HG02840 (cell line): ENCODE measurements around the gene ECEL1.
"Not testable (repeated sequence)": the region's sequence is repeated elsewhere in the genome, so short reads cannot be mapped to it uniquely, and the experiment has no call there.

Experiments
- ATAC-seq: cut with Tn5 transposase; IDR thresholded peaks from one replicate; pipeline ENCODE4 v1.9.1; 2021; ENCODE audit warnings: mild to moderate bottlenecking, moderate library complexity, moderate number of reproducible peaks; ENCODE audit not compliant: unreplicated experiment, low FRiP score

The ECEL1 gene

DNA sequence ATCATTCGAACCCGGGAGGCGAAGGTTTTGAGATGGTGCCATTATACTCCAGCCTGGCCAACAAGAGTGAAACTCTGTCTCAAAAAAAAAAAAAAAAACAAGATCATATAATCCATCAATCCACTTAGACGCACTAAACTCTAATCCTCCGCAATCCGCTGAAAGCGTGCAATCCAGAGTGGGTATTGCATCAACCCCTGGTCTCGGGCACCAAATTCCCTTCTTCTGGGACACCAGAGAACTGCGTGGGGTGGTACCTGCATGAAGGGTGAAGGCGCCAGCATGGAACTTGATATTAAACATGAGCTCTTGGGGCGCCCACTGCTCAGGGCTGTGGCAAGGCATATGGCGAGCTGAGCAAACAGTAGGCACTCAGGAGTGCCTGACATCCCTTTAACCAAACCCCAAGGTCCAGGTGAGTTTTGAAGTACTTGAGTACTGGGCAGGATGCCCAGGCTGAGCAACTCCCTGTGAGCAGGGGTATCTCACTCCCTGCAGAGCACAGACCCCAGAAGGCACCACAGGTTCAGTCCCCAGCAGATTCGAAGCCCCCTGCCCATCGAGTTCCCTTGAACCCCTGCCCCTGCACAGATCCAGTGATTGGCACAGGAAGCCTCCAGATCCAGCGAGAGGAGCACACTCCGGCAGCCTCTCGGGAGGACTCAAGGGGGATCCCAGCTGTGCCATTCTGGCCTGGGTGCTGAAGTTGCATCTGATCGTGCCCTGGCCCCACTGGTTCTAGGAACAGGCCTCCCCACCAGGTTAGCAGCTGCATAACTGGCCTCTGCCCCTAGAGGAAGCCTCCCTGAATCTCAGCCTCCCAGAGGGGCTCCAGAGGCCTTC, 23.7 kb downstream of the ECEL1 start:
- no peak for ATAC-seq

DNA sequence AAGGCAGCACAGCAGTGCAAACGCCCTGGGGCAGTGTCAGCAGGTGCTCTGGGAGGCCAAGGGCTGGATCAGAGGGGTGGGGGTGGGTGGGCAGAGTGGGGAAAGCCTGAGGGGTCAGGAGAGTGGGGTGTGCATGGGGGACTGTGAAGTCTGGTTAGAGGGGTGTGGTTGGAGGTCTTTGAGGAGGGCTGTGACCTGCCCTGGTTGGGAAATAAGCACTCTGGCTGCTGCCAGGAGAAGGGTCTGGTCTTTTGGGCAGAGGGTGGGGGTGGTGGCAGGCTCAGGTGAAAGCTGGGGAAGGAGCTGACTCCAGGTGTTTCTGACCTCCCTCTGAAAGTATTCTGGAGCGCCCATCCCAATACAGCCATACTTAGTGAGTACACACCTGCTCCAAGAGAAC, 27.5 kb downstream of the ECEL1 start:
- ATAC-seq: no peak

DNA sequence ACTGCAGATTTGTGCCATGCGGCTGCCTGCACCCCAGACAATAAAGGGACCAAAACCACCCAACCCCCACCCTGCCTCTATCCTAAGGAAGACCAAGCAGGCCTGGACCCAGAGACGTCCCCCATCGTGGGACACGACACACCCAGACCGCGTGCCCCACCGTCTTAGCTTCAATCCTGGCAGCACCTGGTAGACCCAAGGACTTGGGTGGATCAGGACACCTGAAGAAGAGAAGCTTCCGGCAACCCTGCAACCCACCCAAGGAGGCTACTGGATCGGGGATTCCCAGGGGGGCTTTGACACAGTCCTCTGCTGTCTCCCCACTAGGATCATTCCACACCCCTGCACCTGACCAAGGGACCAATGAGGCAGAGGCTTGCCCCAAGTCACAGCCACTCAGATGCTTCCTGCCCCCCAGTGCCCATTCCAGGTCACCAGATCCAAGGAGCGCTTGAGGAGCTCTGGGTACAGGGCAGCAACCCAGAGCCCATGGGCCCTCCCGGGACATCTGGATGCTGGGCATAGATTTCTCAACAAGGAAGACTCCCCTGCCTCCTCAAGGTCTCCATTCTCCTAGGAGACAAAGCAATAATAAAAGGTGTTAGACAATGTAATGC, 28.1 kb downstream of the ECEL1 start:
- ATAC-seq: no peak

DNA sequence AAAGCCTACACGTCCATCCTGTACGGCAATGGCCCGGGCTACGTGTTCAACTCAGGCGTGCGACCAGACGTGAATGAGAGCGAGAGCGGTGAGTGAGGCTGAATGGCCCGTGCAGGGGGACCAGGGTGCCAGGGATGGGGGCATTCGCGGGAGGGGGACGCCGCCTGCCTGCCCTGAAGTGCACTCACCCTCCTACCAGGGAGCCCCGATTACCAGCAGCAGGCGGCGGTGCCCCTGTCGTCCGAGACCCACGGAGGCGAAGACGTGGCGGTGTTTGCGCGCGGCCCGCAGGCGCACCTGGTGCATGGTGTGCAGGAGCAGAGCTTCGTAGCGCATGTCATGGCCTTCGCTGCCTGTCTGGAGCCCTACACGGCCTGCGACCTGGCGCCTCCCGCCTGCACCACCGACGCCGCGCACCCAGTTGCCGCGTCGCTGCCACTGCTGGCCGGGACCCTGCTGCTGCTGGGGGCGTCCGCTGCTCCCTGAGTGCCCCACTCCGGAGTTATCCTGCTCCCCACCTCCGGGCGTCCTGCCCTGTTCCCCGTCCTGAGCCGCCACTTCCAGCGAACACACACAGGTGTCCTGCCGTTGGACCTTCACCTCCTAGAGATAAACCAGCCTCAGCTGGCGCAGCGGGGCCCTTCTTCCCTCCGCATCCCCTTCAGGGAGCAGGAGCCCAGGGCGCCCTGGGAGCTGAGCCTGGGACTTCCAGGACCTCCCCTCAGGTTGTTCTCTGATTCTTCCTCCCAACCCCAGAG, 28.8 kb downstream of the ECEL1 start:
- ATAC-seq: no peak

DNA sequence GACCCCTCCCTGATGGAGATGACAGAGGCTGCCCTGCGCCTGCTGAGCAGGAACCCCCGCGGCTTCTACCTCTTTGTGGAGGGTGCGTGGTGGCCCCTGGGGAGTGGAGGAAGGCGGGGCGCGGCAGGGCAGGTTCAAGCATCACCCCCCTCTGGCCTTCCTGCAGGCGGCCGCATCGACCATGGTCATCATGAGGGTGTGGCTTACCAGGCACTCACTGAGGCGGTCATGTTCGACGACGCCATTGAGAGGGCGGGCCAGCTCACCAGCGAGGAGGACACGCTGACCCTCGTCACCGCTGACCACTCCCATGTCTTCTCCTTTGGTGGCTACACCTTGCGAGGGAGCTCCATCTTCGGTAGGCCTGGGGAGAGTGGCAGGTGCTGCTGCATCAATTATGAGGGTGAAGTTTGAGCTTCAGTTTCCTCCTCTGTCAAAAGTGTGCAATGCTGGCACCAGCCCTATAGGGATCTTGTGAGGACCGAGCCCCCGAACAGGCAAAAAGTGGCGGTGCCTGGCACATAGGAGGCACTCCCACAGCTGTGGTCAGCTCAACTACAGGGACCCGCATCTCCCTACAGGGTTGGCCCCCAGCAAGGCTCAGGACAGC, 29.5 kb downstream of the ECEL1 start:
- ATAC-seq: no peak

DNA sequence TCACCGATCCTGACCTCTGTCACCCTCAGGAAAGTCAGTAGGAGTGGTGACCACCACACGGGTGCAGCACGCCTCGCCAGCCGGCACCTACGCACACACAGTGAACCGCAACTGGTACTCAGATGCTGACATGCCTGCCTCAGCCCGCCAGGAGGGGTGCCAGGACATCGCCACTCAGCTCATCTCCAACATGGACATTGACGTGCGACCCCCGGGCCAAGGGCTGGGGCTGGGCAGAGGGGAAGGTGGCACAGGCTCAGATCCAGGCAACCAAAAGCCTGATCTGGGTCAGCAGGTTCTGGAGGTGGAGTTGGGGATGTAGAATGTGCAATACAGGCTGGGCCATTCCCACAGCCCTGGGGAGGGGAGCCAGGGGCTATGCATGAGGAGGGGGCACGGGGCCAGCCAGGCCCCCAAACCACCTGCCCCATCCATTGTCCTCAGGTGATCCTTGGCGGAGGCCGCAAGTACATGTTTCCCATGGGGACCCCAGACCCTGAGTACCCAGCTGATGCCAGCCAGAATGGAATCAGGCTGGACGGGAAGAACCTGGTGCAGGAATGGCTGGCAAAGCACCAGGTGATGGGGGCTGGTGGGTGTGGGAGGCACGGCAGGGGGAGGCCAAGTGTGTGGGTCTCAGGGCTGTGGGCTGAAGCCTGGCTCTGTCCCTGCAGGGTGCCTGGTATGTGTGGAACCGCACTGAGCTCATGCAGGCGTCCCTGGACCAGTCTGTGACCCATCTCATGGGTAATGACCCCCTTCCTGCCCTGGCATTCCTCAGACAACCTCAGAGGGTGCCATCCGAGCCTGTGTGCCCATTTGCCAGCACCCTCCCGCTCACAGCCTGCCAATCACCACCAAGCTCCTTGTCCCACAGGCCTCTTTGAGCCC, 30.3 kb downstream of the ECEL1 start:
- ATAC-seq: no peak

DNA sequence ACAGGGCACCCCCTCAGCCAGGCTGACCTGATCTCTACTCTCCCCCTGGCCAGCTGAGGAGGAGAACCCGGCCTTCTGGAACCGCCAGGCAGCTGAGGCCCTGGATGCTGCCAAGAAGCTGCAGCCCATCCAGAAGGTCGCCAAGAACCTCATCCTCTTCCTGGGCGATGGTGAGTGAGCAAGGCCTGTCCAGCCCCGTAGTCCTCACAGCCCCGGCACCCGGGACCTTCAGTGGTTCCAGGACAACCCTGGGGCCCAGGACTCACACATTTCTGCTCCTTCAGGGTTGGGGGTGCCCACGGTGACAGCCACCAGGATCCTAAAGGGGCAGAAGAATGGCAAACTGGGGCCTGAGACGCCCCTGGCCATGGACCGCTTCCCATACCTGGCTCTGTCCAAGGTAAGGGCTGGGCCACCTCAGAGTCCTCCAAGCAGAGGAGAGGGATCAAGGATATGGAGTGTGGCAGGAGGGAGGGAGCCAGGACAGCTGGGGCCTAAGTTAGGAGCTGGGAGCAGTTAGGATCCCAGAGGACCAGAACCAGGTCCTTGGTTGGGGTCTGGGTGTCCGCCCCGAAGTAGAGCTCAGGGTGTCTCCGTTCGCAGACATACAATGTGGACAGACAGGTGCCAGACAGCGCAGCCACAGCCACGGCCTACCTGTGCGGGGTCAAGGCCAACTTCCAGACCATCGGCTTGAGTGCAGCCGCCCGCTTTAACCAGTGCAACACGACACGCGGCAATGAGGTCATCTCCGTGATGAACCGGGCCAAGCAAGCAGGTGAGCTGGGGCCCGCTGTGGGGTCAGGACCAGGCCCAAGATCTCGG, 31.1 kb downstream of the ECEL1 start:
- no peak for ATAC-seq

DNA sequence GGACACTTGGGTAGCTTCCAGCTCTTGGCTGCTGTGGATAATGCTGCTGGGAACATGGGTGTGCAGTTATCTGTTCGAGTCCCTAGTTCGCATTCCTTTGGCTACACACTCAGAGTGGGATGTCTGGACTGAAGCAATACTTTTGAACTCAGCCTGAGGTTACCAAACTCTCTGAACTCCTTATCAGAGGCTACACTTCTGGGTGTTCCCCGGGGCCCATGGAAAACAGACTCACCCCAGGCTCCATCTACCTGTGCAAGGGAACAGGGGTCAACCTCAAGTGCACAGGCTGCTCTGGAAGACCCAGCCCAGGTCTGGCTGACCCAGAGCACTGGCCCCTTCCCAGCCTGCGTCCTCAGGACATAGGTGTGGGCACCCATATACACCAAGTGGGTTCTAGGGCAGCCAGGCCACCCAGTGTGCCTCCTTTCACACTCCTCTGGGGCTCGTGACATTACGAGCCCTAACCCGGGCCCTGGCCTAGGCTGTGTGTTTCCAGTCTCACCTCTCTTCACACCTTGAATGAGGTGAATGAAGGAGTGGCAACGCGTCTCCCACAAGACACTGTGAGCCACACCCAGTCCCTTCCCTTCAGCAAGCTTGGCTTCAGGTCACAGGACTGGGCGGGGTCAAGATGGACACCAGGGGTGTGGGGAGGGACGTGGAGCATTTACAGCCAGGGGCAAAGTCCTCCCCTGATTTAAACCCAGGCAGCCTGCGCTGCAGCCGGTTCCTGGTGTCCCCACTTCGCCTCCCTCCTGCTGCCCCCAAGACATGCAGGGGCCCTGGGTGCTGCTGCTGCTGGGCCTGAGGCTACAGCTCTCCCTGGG, 32.0 kb downstream of the ECEL1 start, which contains the start of gene ALPI:
ALPI (plus strand) TSS at position 728 of the 830 bp plus-strand sequence; CDS start at position 775, 47 bp downstream.
- no peak for ATAC-seq

DNA sequence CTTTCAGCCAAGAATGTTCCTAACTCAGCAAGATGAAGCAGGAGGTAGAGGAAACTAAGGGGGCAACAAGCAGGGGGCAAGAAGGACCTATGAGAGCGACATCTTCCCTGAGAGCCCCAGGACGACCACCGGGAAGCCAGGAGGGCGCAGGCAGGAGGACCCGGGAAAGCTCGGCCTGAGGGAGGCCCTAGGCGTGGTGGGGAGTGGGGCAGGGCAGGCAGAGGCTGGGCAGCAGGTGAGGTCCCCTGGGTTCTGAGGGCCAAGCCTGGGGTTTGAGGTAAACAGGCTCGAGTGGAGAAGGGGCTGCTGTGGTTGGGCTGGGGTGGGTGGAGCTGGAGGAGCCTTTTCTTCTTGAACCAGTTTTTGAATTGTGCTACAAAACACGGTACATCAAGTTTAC, 33.0 kb downstream of the ECEL1 start:
- no peak for ATAC-seq

DNA sequence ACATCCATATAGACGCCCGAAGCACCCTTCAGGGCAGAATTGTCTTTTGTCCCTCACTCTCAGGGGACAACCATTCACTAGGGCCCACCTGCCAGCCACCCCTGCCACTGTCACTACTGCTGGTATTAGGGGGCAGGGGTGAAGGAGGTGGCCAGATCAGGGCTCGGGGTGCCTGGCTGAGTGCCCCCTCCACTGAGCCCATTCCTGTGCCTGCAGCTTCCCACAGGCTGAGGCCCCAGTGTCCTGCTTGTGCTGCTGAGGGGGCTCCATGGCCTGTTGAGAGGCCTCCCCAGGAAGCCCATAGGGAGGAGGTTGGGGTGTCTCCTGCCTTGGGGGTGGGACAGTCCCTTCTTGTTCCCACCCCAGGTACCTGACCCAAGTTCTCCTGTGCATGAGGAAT, 36.0 kb downstream of the ECEL1 start:
- ATAC-seq: not testable (repeated sequence)

DNA sequence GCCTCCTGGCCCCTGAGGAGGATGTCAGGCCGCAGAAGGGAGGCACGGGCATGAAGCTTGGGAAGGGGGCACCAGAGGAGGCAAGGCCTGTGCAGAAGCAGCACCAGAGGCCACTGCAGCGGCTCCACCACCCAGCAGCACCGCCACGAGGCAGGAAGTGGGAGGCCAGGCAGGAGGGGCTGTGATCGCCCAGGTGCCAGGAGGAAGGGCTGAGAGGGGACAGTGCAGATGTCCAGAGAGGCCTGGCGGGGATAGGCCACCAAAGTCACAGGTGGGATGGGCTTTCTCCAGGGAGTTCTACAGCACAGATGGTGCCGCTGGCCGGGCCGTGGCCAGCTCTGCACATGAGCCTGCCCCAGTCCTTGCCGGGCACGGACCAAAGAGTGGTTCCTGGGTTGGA, 37.7 kb downstream of the ECEL1 start:
- ATAC-seq: no peak

DNA sequence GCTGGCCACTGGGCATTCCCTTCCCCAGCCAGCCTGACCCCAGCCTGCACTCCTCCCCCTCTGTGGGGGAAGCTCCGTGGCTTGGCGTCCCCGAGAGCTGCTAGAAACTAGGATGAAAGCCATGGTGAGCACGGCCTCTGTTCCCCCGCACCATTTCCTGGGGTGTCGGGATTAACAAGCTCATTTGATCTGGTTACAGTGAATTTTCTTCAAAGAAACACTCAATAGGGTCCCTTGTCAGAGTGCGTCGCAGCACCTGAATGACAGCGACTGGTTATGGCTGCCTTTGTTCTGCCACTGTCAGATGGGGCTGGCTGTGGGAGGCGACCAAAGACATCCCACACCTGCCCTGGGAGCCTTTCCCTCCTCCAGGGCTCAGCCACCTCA, 39.3 kb downstream of the ECEL1 start:
- no peak for ATAC-seq

DNA sequence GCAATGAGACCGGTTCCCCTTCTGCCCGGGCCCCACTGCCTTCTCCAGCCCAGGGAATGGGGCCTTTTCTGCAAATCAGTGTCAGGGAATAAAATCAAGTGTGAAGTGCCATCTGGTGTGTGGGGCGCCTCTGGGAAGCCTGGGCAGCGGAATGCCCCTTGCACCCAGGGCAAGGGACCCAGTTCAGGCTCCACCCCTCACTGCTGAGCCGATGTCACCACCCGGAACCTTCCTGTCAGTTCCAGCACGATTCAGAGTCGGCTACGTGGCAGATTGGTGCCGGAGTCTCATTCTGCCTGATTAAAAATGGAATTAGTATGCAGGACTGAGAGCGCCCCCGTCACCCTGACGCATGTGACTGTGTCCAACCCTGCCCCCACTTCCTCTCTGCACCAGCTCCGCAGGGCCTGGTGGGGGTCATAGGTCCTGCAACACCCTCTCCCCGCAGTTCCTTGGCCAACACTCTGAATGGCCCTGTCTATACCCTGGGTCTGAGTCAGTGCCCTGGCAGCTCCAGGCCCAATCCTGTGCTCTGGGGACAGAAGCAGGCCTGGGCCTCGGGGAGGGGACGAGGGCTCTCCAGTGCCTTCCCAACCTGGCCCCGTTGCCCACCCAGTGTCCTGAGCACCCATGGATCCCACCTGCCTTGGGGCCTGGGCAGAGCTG, 39.9 kb downstream of the ECEL1 start:
- no peak for ATAC-seq

DNA sequence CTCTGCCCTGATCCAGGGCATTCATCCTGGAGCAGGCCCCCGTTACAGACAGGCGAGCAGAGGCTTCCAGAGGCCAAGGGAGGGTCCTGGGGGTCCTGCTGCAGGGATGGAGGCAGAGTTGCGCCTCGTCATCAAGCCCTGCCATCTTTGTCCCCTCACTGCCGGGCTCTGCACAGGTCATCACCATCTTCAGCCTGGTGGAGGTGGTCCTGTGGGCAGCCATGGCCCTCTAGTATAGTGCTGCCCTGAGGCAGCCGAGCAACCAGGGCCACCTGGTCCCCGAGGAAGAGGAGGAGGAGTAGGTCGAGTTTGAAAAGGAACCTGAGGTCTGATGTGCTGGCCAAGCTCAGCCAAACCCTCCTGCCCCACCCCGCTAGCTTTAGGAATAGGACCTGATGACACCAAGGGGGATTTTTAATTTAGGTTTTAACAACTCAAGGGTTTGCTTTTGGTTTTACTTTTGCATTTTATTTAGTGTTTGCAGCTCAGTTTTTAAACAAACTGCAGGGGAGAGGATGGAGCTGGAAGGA, 40.5 kb downstream of the ECEL1 start:
- ATAC-seq: no peak

DNA sequence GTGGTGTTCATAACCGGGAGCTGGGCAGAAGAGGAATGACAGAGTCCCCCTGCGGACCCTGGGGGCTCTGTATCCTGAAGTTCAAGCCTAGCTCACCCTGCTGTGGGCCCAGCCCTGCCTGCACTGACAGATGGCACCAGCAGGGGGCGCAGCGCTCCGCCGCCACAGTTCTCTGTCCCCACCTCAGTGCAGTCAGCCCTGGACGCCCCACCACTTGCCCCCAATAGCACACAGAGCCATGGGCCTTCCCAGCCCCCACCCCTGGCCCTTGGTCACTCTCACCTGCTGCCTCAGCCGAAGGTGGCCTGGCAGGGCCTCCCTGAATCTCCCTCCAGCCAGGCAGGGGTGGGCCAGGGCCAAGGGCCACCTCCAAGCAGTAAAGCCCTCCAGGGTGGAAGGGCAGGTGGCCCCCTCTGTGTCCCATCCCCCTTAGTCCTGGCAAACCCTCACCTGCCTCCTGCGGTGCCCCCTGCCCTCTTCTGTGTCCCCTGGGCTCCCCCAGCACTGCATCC, 41.3 kb downstream of the ECEL1 start:
- ATAC-seq: not testable (repeated sequence)

DNA sequence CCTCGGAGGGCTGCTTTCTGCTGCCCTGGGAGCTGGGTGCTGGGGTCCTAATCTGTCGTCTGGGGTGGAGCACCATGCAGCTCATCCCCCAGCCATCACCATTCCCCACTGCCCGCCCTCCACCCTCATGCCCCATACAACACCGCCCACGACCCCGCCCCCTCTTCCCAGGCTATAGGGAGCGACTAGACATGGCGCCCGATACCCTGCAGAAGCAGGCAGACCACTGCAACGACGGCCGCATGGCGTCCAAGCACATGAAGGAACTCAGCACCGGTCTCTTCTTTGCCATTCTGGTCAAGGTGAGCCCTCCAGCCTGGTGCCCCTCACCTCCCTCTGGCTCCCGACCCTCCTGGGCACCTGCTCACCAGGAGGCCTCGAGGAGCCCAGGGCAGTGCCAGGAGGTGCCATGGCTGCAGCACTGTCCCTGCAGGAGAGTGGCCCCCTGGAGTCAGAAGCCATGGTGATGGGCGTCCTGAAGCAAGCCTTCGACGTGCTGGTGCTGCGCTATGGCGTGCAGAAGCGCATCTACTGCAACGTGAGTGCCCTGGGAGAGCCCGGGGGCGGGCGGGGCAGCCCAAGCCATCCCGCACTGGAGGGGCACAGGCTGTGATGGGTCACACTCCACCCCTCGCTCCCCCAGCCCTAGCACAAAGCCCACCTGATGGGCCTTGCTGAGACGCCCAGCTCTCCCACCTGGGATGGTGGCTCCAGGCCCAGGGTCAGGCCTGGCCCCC, 42.3 kb downstream of the ECEL1 start:
- not testable (repeated sequence) for ATAC-seq
